Smooth muscle cell of bladder (primary cell): Measurements from ENCODE around the gene TBC1D5. TPM values are rescaled to one million over a fixed set of nuclear protein-coding genes. Genes with fewer than 3 reads are reported as not detected.

Experiments used
- total RNA-seq: library from RNA; depleted of rRNA; stranded (reverse); fragments of >200 nt; gene quantifications from 2 replicates; pipeline ENCODE4 v1.2.3, GENCODE V29; 2014

TBC1D5 gene, protein sequence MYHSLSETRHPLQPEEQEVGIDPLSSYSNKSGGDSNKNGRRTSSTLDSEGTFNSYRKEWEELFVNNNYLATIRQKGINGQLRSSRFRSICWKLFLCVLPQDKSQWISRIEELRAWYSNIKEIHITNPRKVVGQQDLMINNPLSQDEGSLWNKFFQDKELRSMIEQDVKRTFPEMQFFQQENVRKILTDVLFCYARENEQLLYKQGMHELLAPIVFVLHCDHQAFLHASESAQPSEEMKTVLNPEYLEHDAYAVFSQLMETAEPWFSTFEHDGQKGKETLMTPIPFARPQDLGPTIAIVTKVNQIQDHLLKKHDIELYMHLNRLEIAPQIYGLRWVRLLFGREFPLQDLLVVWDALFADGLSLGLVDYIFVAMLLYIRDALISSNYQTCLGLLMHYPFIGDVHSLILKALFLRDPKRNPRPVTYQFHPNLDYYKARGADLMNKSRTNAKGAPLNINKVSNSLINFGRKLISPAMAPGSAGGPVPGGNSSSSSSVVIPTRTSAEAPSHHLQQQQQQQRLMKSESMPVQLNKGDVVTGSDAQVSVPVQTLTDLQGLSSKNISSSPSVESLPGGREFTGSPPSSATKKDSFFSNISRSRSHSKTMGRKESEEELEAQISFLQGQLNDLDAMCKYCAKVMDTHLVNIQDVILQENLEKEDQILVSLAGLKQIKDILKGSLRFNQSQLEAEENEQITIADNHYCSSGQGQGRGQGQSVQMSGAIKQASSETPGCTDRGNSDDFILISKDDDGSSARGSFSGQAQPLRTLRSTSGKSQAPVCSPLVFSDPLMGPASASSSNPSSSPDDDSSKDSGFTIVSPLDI
- total RNA-seq = 66.6 and 72.6 TPM in 2 replicates

DNA sequence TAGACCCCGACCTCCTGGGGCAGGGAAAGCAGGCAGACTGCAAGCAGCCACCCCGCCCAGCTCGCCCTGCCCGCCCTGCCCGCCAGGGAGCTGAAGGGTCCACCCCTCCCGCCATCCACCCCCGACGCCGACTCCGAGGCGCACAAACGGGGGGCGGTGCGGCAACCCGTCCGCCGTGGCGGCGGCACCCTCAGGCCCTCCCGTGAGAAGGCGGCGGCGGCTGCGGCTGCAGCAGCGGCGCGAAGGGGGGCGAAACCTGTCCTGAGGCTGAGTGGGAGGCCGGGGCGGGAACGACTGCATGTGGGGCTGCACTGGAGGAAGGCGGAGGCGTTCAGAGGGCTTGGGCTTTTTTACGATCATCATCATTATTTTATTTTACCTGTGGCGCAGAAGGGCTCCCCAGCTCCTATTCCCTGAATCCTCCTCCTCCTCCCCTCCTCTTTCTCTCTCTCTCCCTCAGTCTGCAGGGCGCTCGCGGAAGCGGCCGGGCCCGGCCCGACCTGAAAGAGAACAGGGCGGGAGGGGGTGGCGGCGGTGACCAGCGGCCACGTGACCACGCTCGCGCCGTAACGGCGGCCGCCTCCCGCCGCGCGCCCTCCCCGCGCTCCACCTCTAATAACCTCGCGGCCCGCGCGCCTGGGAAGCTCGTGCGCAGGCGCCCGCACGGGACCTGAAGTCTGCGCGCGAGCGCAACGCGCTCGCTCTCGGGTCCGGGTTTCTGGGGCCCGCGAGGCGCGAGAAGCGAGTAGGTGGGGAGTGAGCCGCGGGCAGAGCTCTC, at the start of gene TBC1D5:
TBC1D5 (minus strand) TSS at position 530 of the 778 bp plus-strand sequence. CDS start 234,061 bp downstream, outside the sequence.

